ENCODE data around the gene QRSL1. TPM values are rescaled to one million over a fixed set of nuclear protein-coding genes. Genes with fewer than 3 reads are reported as not detected.

Gene QRSL1
- total RNA-seq, 2 donors from 2014 or later = 6.1 to 9.4 TPM

DNA sequence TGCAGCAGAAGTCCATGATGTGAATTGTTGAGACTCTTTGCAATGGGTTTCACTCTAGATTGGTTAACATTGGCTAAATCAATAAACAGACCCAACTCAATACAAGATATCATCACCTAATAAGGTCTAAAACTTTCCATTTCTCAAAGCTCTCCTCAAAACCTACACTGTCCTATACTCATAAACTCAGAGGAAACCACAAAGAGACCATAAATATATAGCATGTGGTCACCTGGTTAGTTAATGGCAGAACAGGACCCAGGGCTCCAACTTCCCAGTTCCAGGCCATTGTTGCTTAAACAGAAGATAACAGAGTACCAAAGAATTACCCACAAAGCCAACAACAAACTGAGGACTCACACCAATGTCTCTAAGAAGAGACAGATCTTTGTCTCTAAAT lies 12.1 kb upstream of the QRSL1 start:
- Histone ChIP-seq H3K9me3 (no peaks in the 10 kb centered on the region), H3K4me1 (replicated peaks) (no peaks in the 10 kb centered on the region), H3K27ac (no peak overlapping the region), H3K27me3 (replicated peaks; ENCODE audit: insufficient read depth) (no peaks in the 10 kb centered on the region), H3K4me3 (no peak overlapping the region), H3K36me3 (no peaks in the 10 kb centered on the region)
- intact Hi-C loops (cut with DNase I) = no loop called here
- TF ChIP-seq, protein P1, sequence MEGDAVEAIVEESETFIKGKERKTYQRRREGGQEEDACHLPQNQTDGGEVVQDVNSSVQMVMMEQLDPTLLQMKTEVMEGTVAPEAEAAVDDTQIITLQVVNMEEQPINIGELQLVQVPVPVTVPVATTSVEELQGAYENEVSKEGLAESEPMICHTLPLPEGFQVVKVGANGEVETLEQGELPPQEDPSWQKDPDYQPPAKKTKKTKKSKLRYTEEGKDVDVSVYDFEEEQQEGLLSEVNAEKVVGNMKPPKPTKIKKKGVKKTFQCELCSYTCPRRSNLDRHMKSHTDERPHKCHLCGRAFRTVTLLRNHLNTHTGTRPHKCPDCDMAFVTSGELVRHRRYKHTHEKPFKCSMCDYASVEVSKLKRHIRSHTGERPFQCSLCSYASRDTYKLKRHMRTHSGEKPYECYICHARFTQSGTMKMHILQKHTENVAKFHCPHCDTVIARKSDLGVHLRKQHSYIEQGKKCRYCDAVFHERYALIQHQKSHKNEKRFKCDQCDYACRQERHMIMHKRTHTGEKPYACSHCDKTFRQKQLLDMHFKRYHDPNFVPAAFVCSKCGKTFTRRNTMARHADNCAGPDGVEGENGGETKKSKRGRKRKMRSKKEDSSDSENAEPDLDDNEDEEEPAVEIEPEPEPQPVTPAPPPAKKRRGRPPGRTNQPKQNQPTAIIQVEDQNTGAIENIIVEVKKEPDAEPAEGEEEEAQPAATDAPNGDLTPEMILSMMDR (IDR thresholded peaks at IDR 0.05) = no peak
- TF ChIP-seq POLR2A (IDR thresholded peaks at IDR 0.05) (no peak), POLR2AphosphoS5 (IDR thresholded peaks at IDR 0.05) (no peak)
- no peak for DNase-seq (ENCODE audit: low spot score)

DNA sequence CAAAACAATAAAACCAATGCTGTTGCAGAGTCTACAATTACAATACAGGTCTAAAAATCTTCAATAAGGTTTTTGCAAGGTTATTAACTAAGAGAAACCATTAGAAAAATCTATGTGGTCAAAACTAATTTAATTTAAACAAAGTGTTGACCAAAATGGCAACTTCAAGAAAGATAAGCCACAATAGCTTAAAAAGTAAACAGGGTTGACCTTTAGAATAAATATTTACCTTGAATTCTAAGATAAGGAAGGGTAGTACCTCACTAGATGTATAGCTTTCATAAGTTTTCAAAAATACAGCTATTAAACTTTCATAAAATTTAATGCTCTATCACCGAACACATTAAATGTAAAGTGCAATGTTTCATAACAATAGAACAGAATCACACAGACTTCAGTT lies 11.5 kb upstream of the QRSL1 start:
- TF ChIP-seq, protein P1 (IDR thresholded peaks at IDR 0.05) = no peak
- TF ChIP-seq POLR2AphosphoS5 (IDR thresholded peaks at IDR 0.05) (no peak), POLR2A (IDR thresholded peaks at IDR 0.05) (no peak)
- intact Hi-C loops (cut with DNase I) = no loop called here
- WGBS = 77% methylated on average over 1 of the region's 1 CpG
- Histone ChIP-seq H3K4me1 (replicated peaks) (no peaks in the 10 kb centered on the region), H3K9me3 (no peaks in the 10 kb centered on the region), H3K27ac (no peak overlapping the region), H3K36me3 (no peaks in the 10 kb centered on the region), H3K4me3 (no peak overlapping the region), H3K27me3 (replicated peaks; ENCODE audit: insufficient read depth) (no peaks in the 10 kb centered on the region)
- no peak for DNase-seq (ENCODE audit: low spot score)

DNA sequence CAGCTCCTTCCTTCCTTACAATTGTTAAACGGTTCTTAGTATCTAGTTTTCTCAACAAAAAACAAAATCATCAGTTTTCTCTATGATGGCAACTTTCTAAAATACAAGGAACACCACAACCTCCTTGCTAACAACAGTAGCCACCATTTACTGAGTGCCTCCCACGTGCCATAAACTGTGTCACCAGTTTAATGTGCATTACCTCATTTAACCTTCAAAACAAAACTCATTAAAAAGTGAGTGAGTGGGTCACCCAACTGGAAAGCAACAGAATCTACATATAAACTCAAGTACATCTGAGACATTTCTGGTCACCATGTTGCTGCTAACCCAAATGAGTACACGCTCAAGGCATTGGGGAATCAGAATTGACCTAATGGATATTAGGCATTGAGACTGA lies 11.1 kb upstream of the QRSL1 start:
- Histone ChIP-seq H3K36me3 (no peaks in the 10 kb centered on the region), H3K9me3 (no peaks in the 10 kb centered on the region), H3K4me1 (replicated peaks) (no peaks in the 10 kb centered on the region), H3K4me3 (no peak overlapping the region), H3K27ac (no peak overlapping the region), H3K27me3 (replicated peaks; ENCODE audit: insufficient read depth) (no peaks in the 10 kb centered on the region)
- intact Hi-C loops (cut with DNase I) = no loop called here
- WGBS = 63% methylated on average over 3 of the region's 3 CpGs
- TF ChIP-seq POLR2A (IDR thresholded peaks at IDR 0.05) (no peak), POLR2AphosphoS5 (IDR thresholded peaks at IDR 0.05) (no peak)
- TF ChIP-seq, protein P1 (IDR thresholded peaks at IDR 0.05) = no peak
- DNase-seq (ENCODE audit: low spot score) = no peak

DNA sequence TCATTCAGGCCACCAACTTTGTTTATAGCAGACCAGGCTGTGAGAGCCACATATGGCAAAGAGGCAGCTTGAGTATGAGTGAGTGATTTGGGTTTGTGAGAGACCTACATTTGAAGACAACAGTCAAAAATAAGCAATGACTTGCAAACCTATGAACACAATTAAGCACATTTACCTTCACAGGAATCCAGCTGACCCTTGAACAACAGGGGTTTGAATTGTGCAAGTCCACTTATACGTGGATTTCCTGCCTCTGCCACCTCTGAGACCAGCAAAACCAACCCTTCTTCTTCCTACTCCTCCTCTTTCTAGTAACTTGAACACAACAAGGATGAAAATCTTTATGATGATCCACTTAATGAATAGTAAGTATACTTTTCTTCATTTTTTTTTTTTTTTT lies 10.2 kb upstream of the QRSL1 start:
- intact Hi-C loops (cut with DNase I) = no loop called here
- TF ChIP-seq POLR2AphosphoS5 (IDR thresholded peaks at IDR 0.05) (no peak), POLR2A (IDR thresholded peaks at IDR 0.05) (no peak)
- TF ChIP-seq, protein P1 (IDR thresholded peaks at IDR 0.05) = no peak
- no peaks in the 10 kb centered on the region for H3K9me3 ChIP-seq
- H3K27me3 ChIP-seq (replicated peaks; ENCODE audit: insufficient read depth) = no peaks in the 10 kb centered on the region
- H3K4me3 ChIP-seq = no peak overlapping the region
- H3K36me3 ChIP-seq = no peaks in the 10 kb centered on the region
- 91% methylated on average over 1 of the region's 1 CpG for WGBS
- H3K4me1 ChIP-seq (replicated peaks) = no peaks in the 10 kb centered on the region
- H3K27ac ChIP-seq = no peak overlapping the region
- DNase-seq (ENCODE audit: low spot score) = no peak

DNA sequence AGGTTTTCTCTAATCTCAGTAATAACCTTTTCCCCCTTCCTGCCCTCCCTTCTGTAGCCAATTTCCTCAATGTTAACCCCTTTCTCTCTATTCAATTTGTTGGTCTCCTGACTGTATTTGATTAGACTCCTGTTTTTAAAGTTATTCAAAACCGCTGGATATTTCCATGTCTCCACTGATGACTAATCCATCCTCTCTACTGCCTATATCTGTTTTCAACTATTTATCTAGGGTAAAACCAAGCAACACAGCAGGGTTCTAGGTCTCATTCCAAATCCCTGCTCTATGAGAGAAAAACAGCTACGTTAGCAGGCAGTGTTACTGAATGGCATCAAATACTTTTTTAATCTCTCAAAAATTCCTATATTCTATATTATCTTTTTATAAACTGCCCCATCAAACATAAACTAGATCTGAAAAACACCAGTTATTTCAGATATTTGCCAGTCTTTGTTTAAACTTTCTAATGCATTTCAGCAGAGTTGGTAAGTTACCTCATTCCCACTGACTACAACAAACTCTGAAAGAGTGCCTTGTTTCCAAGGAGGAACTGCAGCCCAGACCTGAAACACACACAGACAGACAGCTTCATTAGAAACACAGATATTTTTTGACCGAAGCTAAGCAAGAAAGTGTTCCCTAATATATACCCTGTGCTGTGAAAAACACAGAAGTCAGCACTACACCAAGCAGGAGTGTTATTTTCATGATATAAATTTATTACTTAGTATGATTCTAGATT lies 8.3 kb upstream of the QRSL1 start:
- 93% methylated on average over 3 of the region's 3 CpGs for WGBS

More for the DNA sequence above, 8.3 kb upstream of the QRSL1 start:
- DNase-seq (ENCODE audit: low spot score) = no peak
- Histone ChIP-seq H3K9me3 (no peaks in the 10 kb centered on the region), H3K36me3 (no peaks in the 10 kb centered on the region), H3K27ac (no peak overlapping the region), H3K27me3 (replicated peaks; ENCODE audit: insufficient read depth) (no peaks in the 10 kb centered on the region), H3K4me1 (replicated peaks) (no peaks in the 10 kb centered on the region), H3K4me3 (no peak overlapping the region)
- TF ChIP-seq POLR2A (IDR thresholded peaks at IDR 0.05) = no peak
- TF ChIP-seq, protein P1 (IDR thresholded peaks at IDR 0.05) = no peak
- TF ChIP-seq POLR2AphosphoS5 (IDR thresholded peaks at IDR 0.05) = no peak
- intact Hi-C loops (cut with DNase I) = no loop called here

Data from prostate gland (tissue), 2 donors.